Mammary epithelial cell (primary cell): ENCODE results near the gene CPXM1.

Source experiments
- EZH2 ChIP-seq: IDR thresholded peaks from 2 replicates; pipeline ENCODE4 v1.6.1; 2012; ENCODE audit warnings: low read length, inconsistent platforms, borderline replicate concordance
- TF ChIP-seq, protein P1 (sequence below), 2 donors: IDR thresholded peaks in 1 of 2; conservative IDR thresholded peaks in 1 of 2; 2 replicates each; pipeline ENCODE4 v1.5.1; 2011 to 2012; ENCODE audit warnings: inconsistent platforms in 2 of 2, low read length in 2 of 2, mild to moderate bottlenecking in 2 of 2, control low read depth in 1 of 2, low read depth in 1 of 2; ENCODE audit not compliant: insufficient read depth in 1 of 2; ENCODE audit errors: extremely low read depth in 1 of 2

DNA sequence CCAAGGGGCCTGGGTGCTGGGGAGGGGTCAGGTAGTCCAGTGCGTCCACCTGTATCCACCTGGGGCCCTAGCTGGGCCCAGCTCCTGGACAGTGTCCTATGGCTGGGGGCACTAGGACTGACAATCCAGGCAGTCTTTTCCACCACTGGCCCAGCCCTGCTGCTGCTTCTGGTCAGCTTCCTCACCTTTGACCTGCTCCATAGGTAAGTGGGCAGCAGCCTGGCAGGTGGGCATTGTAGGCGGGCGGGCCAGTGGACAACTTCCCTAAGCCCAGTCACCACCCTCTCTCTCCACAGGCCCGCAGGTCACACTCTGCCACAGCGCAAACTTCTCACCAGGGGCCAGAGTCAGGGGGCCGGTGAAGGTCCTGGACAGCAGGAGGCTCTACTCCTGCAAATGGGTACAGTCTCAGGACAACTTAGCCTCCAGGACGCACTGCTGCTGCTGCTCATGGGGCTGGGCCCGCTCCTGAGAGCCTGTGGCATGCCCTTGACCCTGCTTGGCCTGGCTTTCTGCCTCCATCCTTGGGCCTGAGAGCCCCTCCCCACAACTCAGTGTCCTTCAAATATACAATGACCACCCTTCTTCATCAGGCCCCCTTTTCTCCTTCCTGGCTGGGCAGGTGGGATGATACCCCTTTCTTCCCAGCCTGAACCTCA, 14.9 kb upstream of the CPXM1 start:
- TF ChIP-seq, protein P1, sequence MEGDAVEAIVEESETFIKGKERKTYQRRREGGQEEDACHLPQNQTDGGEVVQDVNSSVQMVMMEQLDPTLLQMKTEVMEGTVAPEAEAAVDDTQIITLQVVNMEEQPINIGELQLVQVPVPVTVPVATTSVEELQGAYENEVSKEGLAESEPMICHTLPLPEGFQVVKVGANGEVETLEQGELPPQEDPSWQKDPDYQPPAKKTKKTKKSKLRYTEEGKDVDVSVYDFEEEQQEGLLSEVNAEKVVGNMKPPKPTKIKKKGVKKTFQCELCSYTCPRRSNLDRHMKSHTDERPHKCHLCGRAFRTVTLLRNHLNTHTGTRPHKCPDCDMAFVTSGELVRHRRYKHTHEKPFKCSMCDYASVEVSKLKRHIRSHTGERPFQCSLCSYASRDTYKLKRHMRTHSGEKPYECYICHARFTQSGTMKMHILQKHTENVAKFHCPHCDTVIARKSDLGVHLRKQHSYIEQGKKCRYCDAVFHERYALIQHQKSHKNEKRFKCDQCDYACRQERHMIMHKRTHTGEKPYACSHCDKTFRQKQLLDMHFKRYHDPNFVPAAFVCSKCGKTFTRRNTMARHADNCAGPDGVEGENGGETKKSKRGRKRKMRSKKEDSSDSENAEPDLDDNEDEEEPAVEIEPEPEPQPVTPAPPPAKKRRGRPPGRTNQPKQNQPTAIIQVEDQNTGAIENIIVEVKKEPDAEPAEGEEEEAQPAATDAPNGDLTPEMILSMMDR (conservative IDR thresholded peaks at IDR 0.05 in 1 of 2, IDR thresholded peaks at IDR 0.05 in 1 of 2; ENCODE audit: extremely low read depth in 1 of 2, insufficient read depth in 1 of 2, low read depth in 1 of 2, low read length in 2 of 2) = no peak
- TF ChIP-seq EZH2 = no peak
